Esophagus (tissue), 2 donors: ENCODE results near the gene TGFA. TPM values are rescaled to one million over a fixed set of nuclear protein-coding genes. Genes with fewer than 3 reads are reported as not detected.
A peak's percentile ranks its signal among the peaks of the same experiment; 100 is the strongest.

Experiments
- H3K27ac ChIP-seq, 2 donors: one replicate each; pipeline ENCODE4 v1.5.1; 2013; ENCODE audit warnings: low read depth in 2 of 2, mild to moderate bottlenecking in 2 of 2, inconsistent platforms in 1 of 2, low read length in 1 of 2, moderate library complexity in 1 of 2
- H3K27me3 ChIP-seq, 2 donors: one replicate each; pipeline ENCODE4 v1.6.1; 2013; ENCODE audit warnings: low read length in 2 of 2, control low read depth in 1 of 2, mild to moderate bottlenecking in 1 of 2; ENCODE audit not compliant: insufficient read depth in 2 of 2, control insufficient read depth in 1 of 2
- H3K36me3 ChIP-seq, 2 donors: one replicate each; pipeline ENCODE4 v1.6.1; 2013; ENCODE audit warnings: low read length in 1 of 2; ENCODE audit not compliant: control insufficient read depth in 2 of 2, insufficient read depth in 2 of 2
- H3K4me1 ChIP-seq, 2 donors: one replicate each; pipeline ENCODE4 v1.6.1; 2013; ENCODE audit warnings: low read length in 1 of 2; ENCODE audit not compliant: control insufficient read depth in 2 of 2, insufficient read depth in 2 of 2
- H3K4me3 ChIP-seq, 2 donors: one replicate each; pipeline ENCODE4 v1.5.1; 2013; ENCODE audit warnings: low read length in 2 of 2, mild to moderate bottlenecking in 2 of 2, low read depth in 1 of 2, moderate library complexity in 1 of 2
- H3K9me3 ChIP-seq, 2 donors: one replicate each; pipeline ENCODE4 v1.6.1; 2013; ENCODE audit warnings: mild to moderate bottlenecking in 2 of 2, low read depth in 1 of 2, low read length in 1 of 2, moderate library complexity in 1 of 2; ENCODE audit not compliant: control insufficient read depth in 2 of 2, insufficient read depth in 1 of 2
- WGBS, 2 donors: extraction: QIAGEN DNeasy Blood & Tissue Kit; methylation state at CpG; one replicate each; pipeline ENCODE4 v1.1.7; 2013; 5-methylcytosine and 5-hydroxymethylcytosine counted together
- polyA plus RNA-seq, 2 donors: library from polyadenylated mRNA; stranded (reverse); fragments of 200-250 nt; gene quantifications; one replicate each; pipeline ENCODE4 v1.2.3, GENCODE V29; 2013
- donor health status: healthy with polysubstance abuse.
- donor health status: Bipolar disorder and iron deficiency.

Gene TGFA
- polyA plus RNA-seq, 2 donors: 16.3 to 24.7 TPM

DNA sequence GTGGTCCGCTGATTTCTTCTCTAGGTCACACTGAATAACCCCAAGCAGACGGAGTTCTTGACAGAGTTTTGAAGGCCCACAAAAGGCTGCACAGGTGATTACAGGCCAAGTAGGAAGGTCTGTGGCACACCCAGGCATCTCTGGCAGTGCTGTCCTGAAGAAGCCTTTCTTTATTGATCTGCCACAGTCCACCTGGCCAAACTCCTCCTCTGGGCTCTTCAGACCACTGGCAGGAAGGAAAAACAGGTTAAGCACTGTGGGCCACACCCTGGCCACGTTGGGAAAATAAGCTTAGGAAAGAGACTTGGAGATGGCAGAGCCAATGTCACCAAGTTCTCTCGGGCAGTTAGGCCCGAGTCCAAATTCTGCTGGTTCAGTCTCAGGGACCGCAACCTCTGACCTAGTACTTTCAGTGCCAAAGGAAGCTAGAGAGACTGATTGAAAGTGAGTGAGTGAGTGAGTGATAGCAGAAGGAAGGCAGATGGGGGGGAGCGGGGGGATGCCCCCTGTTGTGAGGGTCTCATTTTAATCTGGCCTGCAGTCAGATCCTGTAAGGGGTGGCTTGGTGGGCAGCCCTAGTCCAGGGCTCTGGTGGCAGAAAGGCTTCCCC, 102.9 kb downstream of the TGFA start:
- no peaks in the 10 kb centered on the region for H3K4me1 ChIP-seq
- peak overlapping the region in 1 of 2 donors; percentile 24 for H3K27ac ChIP-seq
- 58 to 65% methylated on average over 7 of the region's 7 CpGs for WGBS, 2 donors
- no peaks in the 10 kb centered on the region for H3K27me3 ChIP-seq
- H3K9me3 ChIP-seq: no peaks in the 10 kb centered on the region
- peaks cover 4 to 10% of the 10 kb centered on the region in 2 donors for H3K36me3 ChIP-seq
- no peak overlapping the region for H3K4me3 ChIP-seq

DNA sequence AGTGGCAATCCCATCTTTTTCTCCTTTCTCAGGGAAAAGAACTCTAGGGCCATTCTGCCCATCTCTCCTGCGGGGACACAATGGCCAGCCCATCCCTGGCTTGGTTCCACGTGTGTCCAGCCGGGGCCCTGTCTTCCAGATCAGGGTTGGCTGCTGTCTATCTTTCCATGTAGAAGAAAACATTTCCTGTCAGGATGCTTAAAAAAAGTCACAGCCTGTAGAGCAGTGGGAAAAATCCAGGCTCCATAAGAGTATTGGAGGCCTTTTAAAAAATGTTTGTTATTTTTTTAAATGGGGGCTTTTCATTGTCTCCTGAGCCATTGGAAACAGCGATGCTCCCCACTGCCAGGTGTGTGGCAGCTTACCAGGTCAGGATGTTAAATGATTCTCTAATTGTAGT, 105.6 kb downstream of the TGFA start:
- no peak overlapping the region for H3K27ac ChIP-seq
- H3K9me3 ChIP-seq: no peaks in the 10 kb centered on the region
- no peaks in the 10 kb centered on the region for H3K27me3 ChIP-seq
- 74 to 76% methylated on average over 4 of the region's 4 CpGs for WGBS, 2 donors
- peaks cover 0 to 1% of the 10 kb centered on the region in 2 donors for H3K36me3 ChIP-seq
- no peaks in the 10 kb centered on the region for H3K4me1 ChIP-seq
- H3K4me3 ChIP-seq: no peak overlapping the region

GRCh38 chr2:70443726-70444125, 109.9 kb downstream of the TGFA start:
- Histone ChIP-seq H3K36me3 (no peaks in the 10 kb centered on the region), H3K9me3 (no peaks in the 10 kb centered on the region), H3K27me3 (no peaks in the 10 kb centered on the region), H3K4me3 (no peak overlapping the region), H3K4me1 (no peaks in the 10 kb centered on the region), H3K27ac (no peak overlapping the region)
- 83 to 93% methylated on average over 1 of the region's 1 CpG for WGBS, 2 donors

DNA sequence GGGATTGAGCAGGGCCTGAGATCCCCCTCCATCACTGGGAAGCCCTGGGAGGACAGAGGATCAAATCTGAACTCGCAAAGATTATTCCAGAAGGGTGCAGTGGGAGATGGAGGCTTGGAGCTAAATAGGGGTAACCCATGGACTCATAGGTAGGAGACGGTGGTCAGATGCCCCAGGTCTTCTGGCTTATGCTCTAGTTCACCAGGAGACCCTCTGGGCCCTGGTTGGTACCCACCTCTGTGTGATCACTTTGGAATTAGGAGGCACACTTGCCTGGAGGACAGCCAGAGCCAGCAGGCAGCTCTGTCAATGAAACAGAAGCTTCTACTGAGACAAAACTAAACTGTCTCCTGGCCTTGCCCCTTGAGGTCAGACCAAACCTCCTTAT, 110.6 kb downstream of the TGFA start:
- Histone ChIP-seq H3K27me3 (no peaks in the 10 kb centered on the region), H3K27ac (no peak overlapping the region)
- 91 to 93% methylated on average over 2 of the region's 2 CpGs for WGBS, 2 donors

GRCh38 chr2:70442301-70443077, 111.1 kb downstream of the TGFA start:
- Histone ChIP-seq H3K27ac (no peak overlapping the region), H3K9me3 (no peaks in the 10 kb centered on the region), H3K4me3 (no peak overlapping the region), H3K27me3 (no peaks in the 10 kb centered on the region), H3K4me1 (no peaks in the 10 kb centered on the region), H3K36me3 (no peaks in the 10 kb centered on the region)
- WGBS, 2 donors: 88 to 92% methylated on average over 8 of the region's 8 CpGs

More for the DNA sequence above, 110.6 kb downstream of the TGFA start:
- H3K36me3 ChIP-seq: no peaks in the 10 kb centered on the region
- no peak overlapping the region for H3K4me3 ChIP-seq
- H3K9me3 ChIP-seq: no peaks in the 10 kb centered on the region
- no peaks in the 10 kb centered on the region for H3K4me1 ChIP-seq

DNA sequence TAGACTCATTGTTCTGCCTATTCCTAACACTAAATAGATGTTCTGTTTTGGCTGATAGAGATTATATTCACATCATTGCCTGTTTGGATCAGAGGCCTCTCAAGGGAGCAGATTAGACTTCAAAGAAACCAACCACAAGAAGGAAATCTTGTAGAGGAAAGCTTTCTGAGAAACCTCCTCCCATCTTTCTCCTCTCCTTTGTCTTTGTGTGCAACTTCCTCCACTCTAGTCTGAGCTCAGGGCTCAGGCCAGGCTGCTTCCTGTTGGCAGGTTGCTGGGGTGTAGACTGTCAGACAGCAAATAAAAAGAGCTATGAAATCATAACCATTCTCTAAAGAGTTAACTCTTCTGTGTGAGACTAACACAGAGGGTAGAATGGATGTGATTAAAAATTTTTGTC, 113.0 kb downstream of the TGFA start:
- Histone ChIP-seq H3K4me1 (no peaks in the 10 kb centered on the region), H3K9me3 (no peaks in the 10 kb centered on the region), H3K27me3 (no peaks in the 10 kb centered on the region), H3K27ac (peak overlapping the region in 1 of 2 donors; percentile 33), H3K36me3 (no peaks in the 10 kb centered on the region), H3K4me3 (no peak overlapping the region)

GRCh38 chr2:70435138-70435537, 118.5 kb downstream of the TGFA start:
- WGBS, 2 donors: 62 to 75% methylated on average over 1 of the region's 1 CpG
- H3K27ac ChIP-seq: no peak overlapping the region
- no peaks in the 10 kb centered on the region for H3K9me3 ChIP-seq
- H3K27me3 ChIP-seq: no peaks in the 10 kb centered on the region
- no peaks in the 10 kb centered on the region for H3K4me1 ChIP-seq
- H3K4me3 ChIP-seq: no peak overlapping the region
- H3K36me3 ChIP-seq: no peaks in the 10 kb centered on the region

- H3K27ac ChIP-seq: no peak overlapping the region
- no peaks in the 10 kb centered on the region for H3K36me3 ChIP-seq
- 76 to 83% methylated on average over 1 of the region's 1 CpG for WGBS, 2 donors
- no peak overlapping the region for H3K4me3 ChIP-seq
- no peaks in the 10 kb centered on the region for H3K9me3 ChIP-seq
- H3K4me1 ChIP-seq: no peaks in the 10 kb centered on the region
- no peaks in the 10 kb centered on the region for H3K27me3 ChIP-seq
Observed at GRCh38 chr2:70433315-70433714, 120.3 kb downstream of the TGFA start.

DNA sequence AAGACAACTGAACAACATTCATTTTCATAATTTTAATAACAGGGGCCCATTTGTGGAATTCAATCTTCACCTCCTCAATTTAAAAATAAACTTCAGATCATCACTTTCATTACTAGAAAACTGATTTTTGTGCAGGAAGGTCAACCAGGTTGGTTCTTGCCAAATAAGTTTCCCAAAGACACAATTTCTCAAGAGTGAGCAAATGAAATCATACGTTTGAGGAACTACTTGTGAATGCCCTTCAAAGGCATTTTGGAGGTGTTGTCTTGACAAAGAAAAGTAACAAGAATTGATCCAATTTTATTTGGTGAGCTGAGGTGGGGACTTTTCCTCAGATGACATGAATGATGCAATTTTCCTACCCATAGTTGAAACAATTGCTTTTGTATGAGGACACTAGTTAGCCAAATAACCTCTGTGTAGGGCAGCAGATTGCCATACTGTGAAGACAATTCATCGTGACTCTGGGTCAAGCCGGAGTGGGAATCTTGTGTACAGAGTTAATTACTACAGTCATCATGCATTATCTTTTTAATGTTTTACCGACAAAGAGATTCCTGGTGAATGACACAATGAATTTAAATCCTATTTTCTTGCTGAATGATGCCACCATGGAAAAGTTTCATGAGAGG, 121.8 kb downstream of the TGFA start:
- no peak overlapping the region for H3K27ac ChIP-seq
- H3K4me3 ChIP-seq: no peak overlapping the region
- H3K4me1 ChIP-seq: no peaks in the 10 kb centered on the region
- WGBS, 2 donors: 49 to 74% methylated on average over 4 of the region's 4 CpGs
- H3K9me3 ChIP-seq: no peaks in the 10 kb centered on the region
- no peaks in the 10 kb centered on the region for H3K27me3 ChIP-seq
- H3K36me3 ChIP-seq: no peaks in the 10 kb centered on the region
